CD4-positive, alpha-beta T cell treated with Interleukin-6 at 100 ng/mL for 8 hours (primary cell): ENCODE results near the gene CCND1.
"Not testable (repeated sequence)": the region's sequence is repeated elsewhere in the genome, so short reads cannot be mapped to it uniquely, and the experiment has no call there.

ENCODE experiments used
- DNase-seq: peaks from one replicate; pipeline ENCODE4 v3.0.0-alpha.2; 2020; ENCODE audit warnings: mixed read lengths, low spot score

Gene CCND1

GRCh38 chr11:69618237-69618636 is 22.7 kb upstream of the CCND1 start:
- DNase-seq, result no peak

DNA sequence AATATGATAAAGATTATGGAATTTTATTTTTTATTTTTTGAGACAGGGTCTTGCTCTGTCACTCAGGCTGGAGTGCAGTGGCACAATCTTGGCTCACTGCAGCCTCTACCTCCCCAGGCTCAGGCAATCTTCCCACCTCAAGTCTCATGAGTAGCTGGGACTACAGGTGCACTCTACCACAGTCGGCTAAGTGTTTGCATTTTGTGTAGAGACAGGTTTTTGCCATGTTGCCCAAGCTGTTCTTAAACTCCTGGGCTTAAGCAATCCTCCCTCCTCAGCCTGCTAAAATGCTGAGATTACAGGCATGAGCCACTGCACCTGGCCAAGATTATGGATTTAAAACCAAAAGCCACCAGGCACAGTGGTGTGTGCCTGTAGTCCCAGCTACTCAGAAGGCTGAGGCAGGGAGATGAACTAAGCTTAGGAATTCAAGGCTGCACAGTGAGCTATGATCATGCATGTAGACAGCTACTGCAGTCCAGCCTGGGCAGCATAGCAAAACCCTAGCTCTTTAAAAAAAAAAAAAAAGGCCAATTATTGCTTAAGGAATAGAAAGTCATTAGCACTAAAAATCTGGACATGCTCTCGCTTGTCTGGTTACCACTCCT is 20.2 kb upstream of the CCND1 start:
- no peak for DNase-seq

- DNase-seq, result not testable (repeated sequence)
Observed at GRCh38 chr11:69622097-69622681, 18.8 kb upstream of the CCND1 start.

GRCh38 chr11:69624293-69624692 is 16.7 kb upstream of the CCND1 start:
- DNase-seq, result no peak

GRCh38 chr11:69625476-69625875 is 15.5 kb upstream of the CCND1 start:
- no peak for DNase-seq

DNA sequence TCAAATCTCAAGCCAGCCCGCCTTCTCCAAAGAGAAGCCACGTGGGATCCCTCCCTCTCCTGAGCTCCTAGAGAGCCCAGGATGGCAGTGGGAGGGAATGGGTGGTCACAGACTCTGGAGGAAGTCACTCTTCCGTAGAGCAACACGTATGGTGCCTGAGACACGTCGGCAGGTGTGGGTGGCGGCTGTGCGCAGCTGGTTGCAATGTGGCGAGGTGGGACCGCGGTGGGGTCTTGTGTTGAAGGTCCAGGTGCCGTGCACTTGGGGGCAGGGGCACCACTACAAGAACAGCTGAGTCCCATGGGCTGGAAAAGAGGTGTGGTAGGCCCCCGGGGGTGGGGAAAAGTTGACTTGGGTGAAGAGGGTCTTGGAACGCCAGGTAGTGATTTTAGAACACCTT is 13.4 kb upstream of the CCND1 start:
- no peak for DNase-seq

GRCh38 chr11:69630017-69630416 is 10.9 kb upstream of the CCND1 start:
- no peak for DNase-seq

GRCh38 chr11:69630424-69630823 is 10.5 kb upstream of the CCND1 start:
- no peak for DNase-seq

- no peak for DNase-seq
Observed at GRCh38 chr11:69632900-69633299, 8.1 kb upstream of the CCND1 start.

- DNase-seq, result no peak
Observed at GRCh38 chr11:69634069-69634468, 6.9 kb upstream of the CCND1 start.

GRCh38 chr11:69634590-69634989 is 6.4 kb upstream of the CCND1 start:
- DNase-seq, result no peak

GRCh38 chr11:69635195-69635594 is 5.8 kb upstream of the CCND1 start:
- DNase-seq, result no peak

DNA sequence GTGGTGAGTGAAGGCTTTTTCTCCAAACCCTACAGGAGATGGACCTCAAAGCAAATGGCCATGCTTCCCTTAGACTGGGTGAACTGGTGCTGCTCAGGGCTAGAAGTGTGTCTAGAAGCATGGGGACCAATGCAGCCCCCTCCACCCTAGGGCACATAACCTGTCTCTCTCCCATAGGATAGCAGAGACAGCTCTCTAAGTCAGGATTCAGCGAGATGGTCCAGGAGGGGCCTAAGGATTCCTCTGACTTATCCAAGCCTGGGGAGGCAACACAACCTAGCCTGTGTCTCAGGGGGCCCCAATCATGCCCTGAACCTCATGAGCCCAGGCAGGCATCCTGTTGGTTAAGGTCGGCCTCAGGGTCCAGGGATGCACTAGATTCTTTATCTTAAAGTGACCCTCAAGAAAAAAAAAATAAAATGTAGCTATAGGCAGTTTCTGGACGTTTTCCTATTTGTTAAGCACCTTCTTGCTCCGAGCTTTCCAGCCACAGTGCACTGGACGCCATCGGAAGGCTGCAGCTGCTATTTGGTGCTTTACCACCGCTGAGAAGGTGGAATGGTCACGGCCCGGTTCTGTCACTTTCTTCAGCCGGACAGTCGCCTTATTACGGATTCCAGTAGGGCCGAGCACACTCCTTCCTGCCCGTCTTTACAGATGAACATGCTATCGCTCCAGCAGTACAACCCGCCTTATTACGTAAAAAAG is 5.0 kb upstream of the CCND1 start:
- no peak for DNase-seq

GRCh38 chr11:69636512-69637197 is 4.3 kb upstream of the CCND1 start:
- DNase-seq, result no peak

GRCh38 chr11:69637198-69637940 is 3.6 kb upstream of the CCND1 start:
- DNase-seq, result no peak

DNA sequence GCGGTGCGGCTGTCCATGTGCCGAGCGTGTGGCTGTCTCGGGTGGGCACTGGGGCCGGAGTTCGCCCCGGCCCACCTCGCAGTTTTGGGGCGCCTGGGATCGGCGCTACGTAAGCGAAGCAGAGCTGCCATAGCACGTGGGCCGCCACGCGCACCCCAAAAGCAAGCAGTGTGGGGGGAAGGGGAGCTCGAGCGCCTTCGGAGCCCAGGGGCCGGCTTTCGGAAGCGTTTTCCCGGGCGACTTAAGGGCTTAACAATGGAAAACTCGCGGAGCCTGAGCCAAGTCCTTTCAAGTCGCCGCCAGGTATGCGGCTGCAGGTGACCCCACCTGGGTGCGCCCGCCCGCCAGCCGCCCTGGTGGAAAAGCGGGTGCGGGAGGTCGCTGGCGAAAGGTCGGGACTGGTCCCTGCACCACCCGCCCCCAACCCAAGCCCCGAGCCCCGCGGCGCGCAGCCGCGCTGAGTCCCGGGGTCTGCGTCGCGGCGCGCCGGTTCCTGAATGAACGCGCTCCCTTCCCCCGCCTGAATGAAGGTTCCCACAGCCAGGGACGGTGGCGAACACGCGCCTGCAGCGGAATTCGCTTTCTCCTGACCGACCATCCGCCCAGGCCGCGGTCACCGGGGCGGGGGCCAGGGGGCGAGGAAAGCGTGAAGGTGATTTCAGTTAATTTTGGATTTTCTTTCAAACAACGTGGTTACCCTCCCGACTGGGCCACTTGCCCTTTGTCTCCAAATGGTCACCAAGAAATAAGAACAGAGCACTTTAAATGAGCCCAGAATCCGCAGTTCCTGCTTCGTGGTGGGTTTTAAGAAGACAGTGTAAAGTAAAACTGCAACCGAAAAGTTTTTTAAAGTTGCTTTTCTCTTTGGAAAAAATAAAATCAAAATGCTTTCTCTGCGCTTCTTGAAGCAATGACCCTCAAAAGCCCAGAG is 2.8 kb upstream of the CCND1 start:
- no peak for DNase-seq

GRCh38 chr11:69638941-69639681 is 1.8 kb upstream of the CCND1 start:
- DNase-seq, result no peak

- DNase-seq, result no peak
Observed at GRCh38 chr11:69639831-69640230, 1.1 kb upstream of the CCND1 start.

DNA sequence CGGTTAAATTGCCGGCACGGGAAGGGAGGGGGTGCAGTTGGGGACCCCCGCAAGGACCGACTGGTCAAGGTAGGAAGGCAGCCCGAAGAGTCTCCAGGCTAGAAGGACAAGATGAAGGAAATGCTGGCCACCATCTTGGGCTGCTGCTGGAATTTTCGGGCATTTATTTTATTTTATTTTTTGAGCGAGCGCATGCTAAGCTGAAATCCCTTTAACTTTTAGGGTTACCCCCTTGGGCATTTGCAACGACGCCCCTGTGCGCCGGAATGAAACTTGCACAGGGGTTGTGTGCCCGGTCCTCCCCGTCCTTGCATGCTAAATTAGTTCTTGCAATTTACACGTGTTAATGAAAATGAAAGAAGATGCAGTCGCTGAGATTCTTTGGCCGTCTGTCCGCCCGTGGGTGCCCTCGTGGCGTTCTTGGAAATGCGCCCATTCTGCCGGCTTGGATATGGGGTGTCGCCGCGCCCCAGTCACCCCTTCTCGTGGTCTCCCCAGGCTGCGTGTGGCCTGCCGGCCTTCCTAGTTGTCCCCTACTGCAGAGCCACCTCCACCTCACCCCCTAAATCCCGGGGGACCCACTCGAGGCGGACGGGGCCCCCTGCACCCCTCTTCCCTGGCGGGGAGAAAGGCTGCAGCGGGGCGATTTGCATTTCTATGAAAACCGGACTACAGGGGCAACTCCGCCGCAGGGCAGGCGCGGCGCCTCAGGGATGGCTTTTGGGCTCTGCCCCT is 529 bp upstream of the CCND1 start:
- DNase-seq, result no peak
